Hepatocyte (in vitro differentiated cells): Measurements from ENCODE around the gene XRCC4. TPM values are rescaled to one million over a fixed set of nuclear protein-coding genes. Genes with fewer than 3 reads are reported as not detected.
"Not testable (repeated sequence)": the region's sequence is repeated elsewhere in the genome, so short reads cannot be mapped to it uniquely, and the experiment has no call there.

Experiments used
- DNase-seq: peaks from one replicate; pipeline ENCODE4 v3.0.0-alpha.2; 2016; ENCODE audit warnings: low spot score
- H2AFZ ChIP-seq: fragments of 200-600 bp; sonication (generic); 2 replicates; pipeline ENCODE4 v1.6.0; 2016; ENCODE audit warnings: antibody characterized with exemption, mild to moderate bottlenecking
- H3K27ac ChIP-seq: fragments of 200-600 bp; sonication (generic); 2 replicates; pipeline ENCODE4 v1.5.1; 2016; ENCODE audit warnings: mild to moderate bottlenecking
- H3K27me3 ChIP-seq: fragments of 200-600 bp; sonication (generic); 2 replicates; pipeline ENCODE4 v1.6.1; 2016
- H3K36me3 ChIP-seq: fragments of 200-600 bp; sonication (generic); replicated peaks from 2 replicates; pipeline ENCODE4 v1.5.1; 2016; ENCODE audit warnings: low read depth; ENCODE audit not compliant: insufficient read depth
- H3K4me1 ChIP-seq: fragments of 200-600 bp; sonication (generic); 2 replicates; pipeline ENCODE4 v1.5.1; 2016; ENCODE audit warnings: mild to moderate bottlenecking, moderate library complexity; ENCODE audit not compliant: insufficient read depth
- H3K4me2 ChIP-seq: fragments of 200-600 bp; sonication (generic); 2 replicates; pipeline ENCODE4 v1.6.0; 2016
- H3K4me3 ChIP-seq: fragments of 200-600 bp; sonication (generic); 2 replicates; pipeline ENCODE4 v1.5.1; 2016; ENCODE audit warnings: mild to moderate bottlenecking
- H3K79me2 ChIP-seq: fragments of 200-600 bp; sonication (generic); 2 replicates; pipeline ENCODE4 v1.6.0; 2017; ENCODE audit warnings: mild to moderate bottlenecking
- H3K9me2 ChIP-seq: fragments of 200-600 bp; sonication (generic); replicated peaks from 2 replicates; pipeline ENCODE4 v1.6.0; 2017; ENCODE audit warnings: mild to moderate bottlenecking; ENCODE audit not compliant: insufficient read depth
- H3K9me3 ChIP-seq: fragments of 200-600 bp; sonication (generic); 2 replicates; pipeline ENCODE4 v1.5.1; 2016; ENCODE audit warnings: low read depth, mild to moderate bottlenecking
- H4K20me1 ChIP-seq: fragments of 200-600 bp; sonication (generic); 2 replicates; pipeline ENCODE4 v1.6.0; 2016; ENCODE audit warnings: mild to moderate bottlenecking; ENCODE audit not compliant: insufficient read depth, poor library complexity, severe bottlenecking
- EZH2 ChIP-seq: fragments of 200-600 bp; sonication (generic); IDR thresholded peaks from 2 replicates; pipeline ENCODE4 v1.6.1; 2016; ENCODE audit warnings: antibody characterized with exemption, mild to moderate bottlenecking, borderline replicate concordance
- EZH2phosphoT487 ChIP-seq: fragments of 200-600 bp; sonication (generic); IDR thresholded peaks from one replicate; pipeline ENCODE4 v1.6.1; 2018; ENCODE audit warnings: antibody characterized with exemption, mild to moderate bottlenecking, low read depth, moderate library complexity; ENCODE audit not compliant: unreplicated experiment, severe bottlenecking
- WGBS: methylation state at CpG from one replicate; pipeline ENCODE4 v1.1.6; 2016; ENCODE audit warnings: low lambda C conversion rate; ENCODE audit errors: missing lambda C conversion rate; 5-methylcytosine and 5-hydroxymethylcytosine counted together
- polyA plus RNA-seq: library from polyadenylated mRNA; unstranded; fragments of >200 nt; fragmentation: Nextera tagmentation; extraction: Ambion mirVana; gene quantifications from 2 replicates; pipeline ENCODE4 v1.2.1, GENCODE V29; 2016
- total RNA-seq: library from RNA; depleted of rRNA; stranded (reverse); fragments of >200 nt; gene quantifications from 2 replicates; pipeline ENCODE4 v1.2.3, GENCODE V29; 2014
- TF ChIP-seq, protein P1 (sequence below): fragments of 200-600 bp; sonication (generic); IDR thresholded peaks from 2 replicates; pipeline ENCODE4 v1.5.1; 2016; ENCODE audit warnings: antibody characterized with exemption, mild to moderate bottlenecking; ENCODE audit not compliant: poor library complexity

Gene XRCC4
- total and polyA plus RNA-seq, 2 experiments from 2014 or later, result 12.7 to 21.5 TPM

DNA sequence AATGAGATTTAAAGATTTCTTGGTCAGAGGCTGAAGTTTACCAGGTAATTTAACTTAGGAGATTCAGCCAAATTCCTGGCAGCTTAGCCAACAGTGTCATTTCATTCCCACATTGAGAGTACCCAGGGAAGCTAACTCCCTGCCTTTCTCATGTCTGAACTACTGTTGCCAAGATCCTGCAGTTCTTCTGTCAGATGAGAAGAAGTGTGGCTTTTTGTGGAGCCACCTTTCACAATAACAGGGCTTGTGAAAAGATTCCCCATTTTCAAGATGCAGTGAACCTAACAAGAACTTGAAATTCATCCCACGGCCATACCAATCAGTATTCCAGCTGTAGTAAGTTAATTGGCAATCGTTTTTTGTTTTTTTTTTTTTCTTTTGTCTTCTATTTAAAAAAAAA, 176.4 kb downstream of the XRCC4 start:
- no peak overlapping the region for H2AFZ ChIP-seq
- H3K27ac ChIP-seq, result no peak overlapping the region
- no peaks in the 10 kb centered on the region for H3K27me3 ChIP-seq
- DNase-seq, result no peak
- H4K20me1 ChIP-seq, result no peaks in the 10 kb centered on the region
- no peak overlapping the region for H3K4me2 ChIP-seq
- no peaks in the 10 kb centered on the region for H3K9me3 ChIP-seq
- no peaks in the 10 kb centered on the region for H3K9me2 ChIP-seq
- H3K36me3 ChIP-seq, result no peaks in the 10 kb centered on the region
- no peaks in the 10 kb centered on the region for H3K79me2 ChIP-seq
- H3K4me3 ChIP-seq, result no peak overlapping the region
- TF ChIP-seq EZH2 (no peak), EZH2phosphoT487 (no peak)
- TF ChIP-seq, protein P1, sequence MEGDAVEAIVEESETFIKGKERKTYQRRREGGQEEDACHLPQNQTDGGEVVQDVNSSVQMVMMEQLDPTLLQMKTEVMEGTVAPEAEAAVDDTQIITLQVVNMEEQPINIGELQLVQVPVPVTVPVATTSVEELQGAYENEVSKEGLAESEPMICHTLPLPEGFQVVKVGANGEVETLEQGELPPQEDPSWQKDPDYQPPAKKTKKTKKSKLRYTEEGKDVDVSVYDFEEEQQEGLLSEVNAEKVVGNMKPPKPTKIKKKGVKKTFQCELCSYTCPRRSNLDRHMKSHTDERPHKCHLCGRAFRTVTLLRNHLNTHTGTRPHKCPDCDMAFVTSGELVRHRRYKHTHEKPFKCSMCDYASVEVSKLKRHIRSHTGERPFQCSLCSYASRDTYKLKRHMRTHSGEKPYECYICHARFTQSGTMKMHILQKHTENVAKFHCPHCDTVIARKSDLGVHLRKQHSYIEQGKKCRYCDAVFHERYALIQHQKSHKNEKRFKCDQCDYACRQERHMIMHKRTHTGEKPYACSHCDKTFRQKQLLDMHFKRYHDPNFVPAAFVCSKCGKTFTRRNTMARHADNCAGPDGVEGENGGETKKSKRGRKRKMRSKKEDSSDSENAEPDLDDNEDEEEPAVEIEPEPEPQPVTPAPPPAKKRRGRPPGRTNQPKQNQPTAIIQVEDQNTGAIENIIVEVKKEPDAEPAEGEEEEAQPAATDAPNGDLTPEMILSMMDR, result no peak
- no peaks in the 10 kb centered on the region for H3K4me1 ChIP-seq
- WGBS, result 84% methylated on average over 2 of the region's 2 CpGs

DNA sequence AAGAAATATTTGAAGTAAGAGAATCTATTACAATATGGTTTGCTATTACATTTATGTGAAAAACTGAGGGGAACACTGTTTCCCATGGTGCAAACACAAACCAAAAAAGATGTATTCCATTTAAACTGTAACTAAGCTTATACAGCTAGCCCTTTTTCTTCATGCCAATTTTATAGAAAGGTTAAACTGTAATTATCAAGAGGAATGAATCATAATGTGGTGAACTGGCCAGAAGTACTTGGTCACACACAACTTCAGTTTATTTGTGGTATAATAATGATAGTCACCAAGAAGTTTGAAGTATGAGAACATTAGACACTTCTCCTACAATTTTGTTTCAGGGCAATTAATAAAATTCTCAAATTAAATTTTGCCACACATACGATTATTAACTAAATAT, 177.9 kb downstream of the XRCC4 start:
- no peak overlapping the region for H3K4me3 ChIP-seq
- WGBS, result 81% methylated on average over 1 of the region's 1 CpG
- no peaks in the 10 kb centered on the region for H3K4me1 ChIP-seq
- H3K36me3 ChIP-seq, result no peaks in the 10 kb centered on the region
- H4K20me1 ChIP-seq, result no peaks in the 10 kb centered on the region
- no peak for DNase-seq
- no peaks in the 10 kb centered on the region for H3K9me2 ChIP-seq
- TF ChIP-seq EZH2phosphoT487 (no peak), EZH2 (no peak)
- TF ChIP-seq, protein P1, result no peak
- no peaks in the 10 kb centered on the region for H3K9me3 ChIP-seq
- no peaks in the 10 kb centered on the region for H3K27me3 ChIP-seq
- no peak overlapping the region for H3K4me2 ChIP-seq
- H3K27ac ChIP-seq, result no peak overlapping the region
- H3K79me2 ChIP-seq, result no peaks in the 10 kb centered on the region
- H2AFZ ChIP-seq, result no peak overlapping the region

DNA sequence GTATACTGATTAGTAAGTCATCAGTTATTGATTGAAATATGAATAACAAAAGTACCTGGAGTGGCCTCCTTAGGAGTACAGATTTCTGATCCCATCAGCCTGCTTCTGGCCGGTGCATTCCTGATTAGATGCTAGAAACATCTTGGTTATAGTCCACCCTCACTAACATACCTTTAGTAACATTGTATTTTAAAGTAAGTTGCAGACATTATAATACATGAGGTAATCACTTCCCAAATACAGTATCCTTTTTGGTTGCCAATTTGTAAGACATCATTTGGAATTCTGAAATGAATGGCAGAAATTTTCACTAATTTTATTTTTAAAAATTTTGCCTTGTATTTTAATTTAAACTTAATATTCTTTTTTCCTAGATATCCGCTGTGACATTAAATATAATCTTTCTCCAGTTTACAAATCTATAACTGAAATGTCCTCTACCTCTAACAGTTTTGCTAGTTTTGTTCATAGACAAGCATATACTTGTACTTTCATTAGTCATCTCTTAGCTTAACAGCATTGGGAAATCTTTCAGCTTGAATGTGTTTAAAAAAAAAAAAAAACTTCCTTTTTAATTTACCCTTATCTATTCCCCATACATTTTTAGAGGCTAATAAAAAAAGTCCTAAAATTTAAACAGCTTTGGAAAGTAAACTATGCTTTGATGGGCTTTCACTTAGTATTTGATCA, 178.9 kb downstream of the XRCC4 start:
- WGBS, result 84% methylated on average over 2 of the region's 2 CpGs
- no peaks in the 10 kb centered on the region for H3K9me2 ChIP-seq
- H3K9me3 ChIP-seq, result no peaks in the 10 kb centered on the region
- H3K4me3 ChIP-seq, result no peak overlapping the region
- no peaks in the 10 kb centered on the region for H3K27me3 ChIP-seq
- H3K4me1 ChIP-seq, result no peaks in the 10 kb centered on the region
- TF ChIP-seq, protein P1, result no peak
- TF ChIP-seq EZH2, result no peak
- no peak for TF ChIP-seq EZH2phosphoT487
- no peaks in the 10 kb centered on the region for H4K20me1 ChIP-seq
- H3K4me2 ChIP-seq, result no peak overlapping the region
- no peaks in the 10 kb centered on the region for H3K36me3 ChIP-seq
- no peak overlapping the region for H3K27ac ChIP-seq
- DNase-seq, result no peak
- no peak overlapping the region for H2AFZ ChIP-seq
- H3K79me2 ChIP-seq, result no peaks in the 10 kb centered on the region

DNA sequence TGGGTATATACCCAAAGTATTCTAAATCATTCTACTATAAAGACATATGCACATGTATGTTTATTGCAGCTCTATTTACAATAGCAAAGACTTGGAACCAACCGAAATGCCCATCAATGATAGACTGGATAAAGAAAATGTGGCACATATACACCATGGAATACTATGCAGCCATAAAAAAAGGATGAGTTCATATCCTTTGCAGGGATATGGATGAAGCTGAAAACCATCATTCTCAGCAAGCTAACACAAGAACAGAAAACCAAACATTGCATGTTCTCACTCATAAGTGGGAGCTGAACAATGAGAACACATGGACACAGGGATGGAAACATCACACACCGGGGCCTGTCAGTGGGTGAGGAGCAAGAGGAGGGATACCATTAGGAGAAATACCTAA, 180.3 kb downstream of the XRCC4 start:
- not testable (repeated sequence) for H3K36me3 ChIP-seq, H3K9me3 ChIP-seq, H3K4me3 ChIP-seq, H3K4me1 ChIP-seq, H2AFZ ChIP-seq, H3K27ac ChIP-seq, H3K27me3 ChIP-seq, DNase-seq, H3K9me2 ChIP-seq, H4K20me1 ChIP-seq, H3K4me2 ChIP-seq, H3K79me2 ChIP-seq
- WGBS, result 98% methylated on average over 2 of the region's 2 CpGs
